GM12872 (cell line): Measurements from ENCODE around the gene UBE2V1.

Experiments used
- CTCF ChIP-seq: IDR thresholded peaks from 3 replicates; pipeline ENCODE4 v1.5.1; 2011; ENCODE audit warnings: low read depth, mild to moderate bottlenecking, low read length, moderate library complexity; ENCODE audit not compliant: insufficient read depth

The UBE2V1 gene

GRCh38 chr20:50112512-50113419, at the start of gene UBE2V1:
UBE2V1 (minus strand) TSS chr20:50113150; CDS start chr20:50113128, 22 bp downstream.
- TF ChIP-seq CTCF, result peak; percentile 49

- TF ChIP-seq CTCF, result no peak
Measured at GRCh38 chr20:50153500-50154377, 40.8 kb upstream of the UBE2V1 start, which contains the start of gene PEDS1. PEDS1 (minus strand) TSS chr20:50153723; CDS start chr20:50153637, 86 bp downstream.

GRCh38 chr20:50153153-50153499, 40.2 kb upstream of the UBE2V1 start:
- no peak for TF ChIP-seq CTCF

GRCh38 chr20:50152394-50153152, 39.6 kb upstream of the UBE2V1 start:
- TF ChIP-seq CTCF, result no peak

- TF ChIP-seq CTCF, result no peak
Measured at GRCh38 chr20:50151034-50151743, 38.2 kb upstream of the UBE2V1 start.

- no peak for TF ChIP-seq CTCF
Measured at GRCh38 chr20:50149481-50150254, 36.7 kb upstream of the UBE2V1 start.
